Fibroblast of skin of left biceps (primary cell): ENCODE measurements around the gene TAGAP.

Source experiments
- DNase-seq, 2 experiments: peaks; one replicate each; pipeline ENCODE4 v3.0.0-alpha.2; 2013; ENCODE audit warnings: low read depth in 2 of 2

Gene TAGAP, protein sequence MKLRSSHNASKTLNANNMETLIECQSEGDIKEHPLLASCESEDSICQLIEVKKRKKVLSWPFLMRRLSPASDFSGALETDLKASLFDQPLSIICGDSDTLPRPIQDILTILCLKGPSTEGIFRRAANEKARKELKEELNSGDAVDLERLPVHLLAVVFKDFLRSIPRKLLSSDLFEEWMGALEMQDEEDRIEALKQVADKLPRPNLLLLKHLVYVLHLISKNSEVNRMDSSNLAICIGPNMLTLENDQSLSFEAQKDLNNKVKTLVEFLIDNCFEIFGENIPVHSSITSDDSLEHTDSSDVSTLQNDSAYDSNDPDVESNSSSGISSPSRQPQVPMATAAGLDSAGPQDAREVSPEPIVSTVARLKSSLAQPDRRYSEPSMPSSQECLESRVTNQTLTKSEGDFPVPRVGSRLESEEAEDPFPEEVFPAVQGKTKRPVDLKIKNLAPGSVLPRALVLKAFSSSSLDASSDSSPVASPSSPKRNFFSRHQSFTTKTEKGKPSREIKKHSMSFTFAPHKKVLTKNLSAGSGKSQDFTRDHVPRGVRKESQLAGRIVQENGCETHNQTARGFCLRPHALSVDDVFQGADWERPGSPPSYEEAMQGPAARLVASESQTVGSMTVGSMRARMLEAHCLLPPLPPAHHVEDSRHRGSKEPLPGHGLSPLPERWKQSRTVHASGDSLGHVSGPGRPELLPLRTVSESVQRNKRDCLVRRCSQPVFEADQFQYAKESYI

GRCh38 chr6:159044899-159045727 lies at the start of gene TAGAP:
TAGAP (minus strand) TSS chr6:159044991; CDS start chr6:159044146, 845 bp downstream.
- DNase-seq, result no peak

DNA sequence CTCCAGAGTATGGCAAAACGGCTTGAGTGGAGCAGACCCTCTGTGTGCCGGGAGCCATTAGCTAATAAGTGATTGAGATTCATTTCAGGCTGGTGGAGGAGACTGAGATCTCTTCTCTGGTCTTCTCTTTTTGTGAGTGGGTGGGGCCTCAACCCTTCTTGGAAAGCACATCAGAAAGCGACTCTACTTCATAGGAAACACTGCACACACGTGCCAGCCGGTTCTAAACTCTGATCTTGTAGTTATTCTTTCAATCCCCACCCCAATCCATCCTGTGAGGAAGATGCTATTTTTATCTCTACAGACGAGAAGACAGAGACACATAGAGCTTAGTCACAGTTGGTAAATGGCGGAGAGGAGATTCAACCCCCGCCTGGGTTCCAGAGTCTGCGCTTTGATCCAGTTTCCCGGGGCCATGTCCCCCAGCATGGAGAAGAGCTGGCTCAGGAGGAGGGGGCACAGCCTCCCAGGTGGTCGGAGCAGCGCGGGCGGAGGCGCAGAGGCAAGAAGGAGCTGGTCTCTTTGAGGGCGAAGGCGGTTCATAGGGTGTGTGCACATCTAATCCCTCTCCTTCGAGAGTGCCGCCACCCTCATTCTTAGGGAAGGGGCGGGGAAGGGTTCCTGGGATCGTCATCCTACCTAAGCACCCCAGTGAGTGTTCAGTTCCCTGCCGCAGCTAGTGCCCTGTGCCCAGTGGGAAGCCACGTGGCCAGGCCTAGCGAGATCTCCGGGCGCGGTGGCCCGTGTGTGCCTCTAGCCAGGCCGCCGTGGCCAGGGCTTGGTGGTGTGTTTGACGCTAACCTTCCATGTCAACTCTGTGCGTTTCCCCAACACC lies 49.0 kb upstream of the TAGAP start:
- DNase-seq, result no peak

DNA sequence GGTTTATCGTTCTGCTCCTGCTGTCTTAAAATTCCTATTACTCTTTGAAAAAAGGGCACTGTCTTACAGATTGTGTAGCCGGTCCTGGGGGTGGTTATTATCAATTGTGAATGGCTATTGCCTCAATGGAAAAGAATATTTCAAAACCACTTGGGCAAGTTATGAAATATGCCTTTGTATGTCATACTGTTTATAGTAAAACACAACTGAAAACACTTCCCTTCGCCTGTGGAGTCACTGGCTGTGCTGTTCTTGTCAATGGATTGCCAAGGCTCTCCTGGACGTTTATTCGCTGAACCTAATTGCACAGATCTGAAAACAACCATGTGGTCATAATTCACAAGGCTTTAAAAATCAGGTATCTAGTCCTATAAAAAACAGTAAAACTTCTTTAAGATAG lies 47.8 kb upstream of the TAGAP start:
- no peak for DNase-seq

DNA sequence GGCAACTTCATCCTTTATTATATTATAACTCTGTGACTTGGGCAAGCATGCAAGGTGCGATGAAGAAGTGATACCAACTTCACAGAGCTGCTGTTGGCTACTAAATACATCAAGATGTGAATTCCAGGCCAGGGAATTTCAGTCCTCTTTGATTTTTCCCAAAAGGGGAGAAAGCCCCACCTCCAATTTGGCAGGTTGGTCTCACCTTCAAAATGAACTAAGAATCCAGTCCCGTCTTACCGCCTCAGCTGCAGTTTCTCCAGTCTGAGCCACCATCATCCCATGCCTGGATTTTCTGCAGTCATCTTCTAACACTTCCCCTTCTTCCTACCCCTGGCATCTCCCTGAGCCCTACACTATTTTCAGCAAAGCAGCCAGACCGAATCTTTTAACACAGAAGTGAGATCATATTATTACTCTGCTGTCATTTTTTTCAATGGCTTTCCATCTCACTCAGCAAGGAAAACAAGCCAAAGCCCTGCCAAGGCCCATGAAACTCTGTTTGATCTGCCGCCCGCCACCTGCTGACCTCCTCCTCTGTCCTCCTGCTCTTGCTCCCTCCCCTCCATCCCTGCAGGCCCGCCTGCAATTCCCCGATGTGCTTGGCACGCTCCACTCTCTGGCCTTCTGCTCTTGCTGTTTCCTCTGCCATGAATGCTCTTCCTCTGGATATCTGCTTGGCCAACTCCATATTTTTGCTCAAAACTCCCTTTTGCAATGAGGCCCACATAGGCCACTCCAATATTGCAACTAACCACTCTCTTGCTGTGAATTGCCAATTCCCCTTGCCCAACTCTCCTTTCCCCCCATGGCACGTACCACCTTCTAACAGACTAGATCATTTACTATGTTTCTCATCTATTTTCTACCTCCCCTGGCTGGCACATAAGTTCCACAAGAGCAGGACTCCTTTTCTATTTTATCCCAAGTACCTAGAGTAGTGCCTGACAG lies 46.0 kb upstream of the TAGAP start:
- DNase-seq, result no peak

DNA sequence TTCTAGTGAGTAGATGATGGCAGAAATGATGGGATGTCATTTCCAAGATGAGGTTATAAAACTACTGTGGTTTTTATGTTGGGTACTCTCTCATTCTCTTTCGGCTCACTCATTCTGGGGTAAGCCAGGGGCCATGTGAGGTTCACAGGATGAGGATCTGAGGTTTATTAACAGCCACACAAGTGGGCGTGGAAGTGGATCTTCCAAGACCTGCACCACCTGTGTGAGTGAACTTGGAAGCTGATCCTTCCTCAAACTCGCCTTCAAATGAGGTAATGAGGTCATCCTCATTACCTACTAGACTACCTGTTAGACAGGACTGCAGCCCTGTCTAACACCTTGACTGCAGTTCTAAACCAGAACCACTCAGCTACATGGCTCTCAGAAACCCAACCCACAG lies 45.1 kb upstream of the TAGAP start:
- DNase-seq, result no peak

DNA sequence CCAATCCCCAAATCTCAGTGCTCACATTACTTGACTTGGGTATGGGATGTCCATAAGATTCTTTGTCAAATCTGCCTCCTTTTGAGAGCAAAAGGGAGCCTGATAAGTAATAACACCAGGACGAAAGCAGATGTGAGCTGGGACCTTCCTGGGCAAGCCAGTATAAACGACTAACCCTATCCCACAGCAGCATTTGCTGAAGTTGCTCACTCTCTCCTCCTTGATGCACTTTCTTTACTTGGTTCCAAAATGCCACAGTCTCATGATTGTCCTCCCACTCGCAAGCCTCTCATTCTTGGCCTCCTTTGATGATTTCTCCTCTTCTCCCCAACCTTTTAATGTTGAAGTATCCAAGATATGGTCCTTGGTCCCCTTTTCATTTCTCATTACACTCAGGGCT lies 44.7 kb upstream of the TAGAP start:
- DNase-seq, result no peak

DNA sequence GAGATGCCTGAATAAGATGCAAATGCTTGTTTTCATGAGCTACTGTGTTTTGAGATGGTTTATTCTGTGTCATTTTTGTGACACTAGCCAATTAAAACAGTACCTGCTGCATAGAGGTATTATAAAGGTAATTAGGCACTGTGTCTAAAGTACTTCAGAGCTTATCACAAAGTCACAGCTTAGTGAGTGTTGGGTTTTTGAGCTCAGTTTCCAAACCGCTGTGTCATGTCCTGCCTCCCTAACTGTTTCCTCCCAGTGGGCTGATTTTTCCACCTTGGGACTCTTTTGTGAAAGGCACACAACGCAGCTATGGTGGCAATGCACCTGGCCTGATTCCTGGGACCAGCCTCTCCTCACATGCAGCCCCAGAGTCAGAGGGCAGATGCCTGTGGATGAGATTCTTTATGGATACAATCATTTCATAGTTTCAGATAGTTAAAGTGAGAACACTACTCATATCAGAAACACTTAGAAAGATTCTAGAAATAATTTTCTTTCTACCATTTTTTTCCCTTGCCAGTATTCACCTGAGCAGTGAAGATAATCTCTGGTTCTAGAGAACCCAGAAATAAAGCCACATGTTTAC lies 41.3 kb upstream of the TAGAP start:
- no peak for DNase-seq

DNA sequence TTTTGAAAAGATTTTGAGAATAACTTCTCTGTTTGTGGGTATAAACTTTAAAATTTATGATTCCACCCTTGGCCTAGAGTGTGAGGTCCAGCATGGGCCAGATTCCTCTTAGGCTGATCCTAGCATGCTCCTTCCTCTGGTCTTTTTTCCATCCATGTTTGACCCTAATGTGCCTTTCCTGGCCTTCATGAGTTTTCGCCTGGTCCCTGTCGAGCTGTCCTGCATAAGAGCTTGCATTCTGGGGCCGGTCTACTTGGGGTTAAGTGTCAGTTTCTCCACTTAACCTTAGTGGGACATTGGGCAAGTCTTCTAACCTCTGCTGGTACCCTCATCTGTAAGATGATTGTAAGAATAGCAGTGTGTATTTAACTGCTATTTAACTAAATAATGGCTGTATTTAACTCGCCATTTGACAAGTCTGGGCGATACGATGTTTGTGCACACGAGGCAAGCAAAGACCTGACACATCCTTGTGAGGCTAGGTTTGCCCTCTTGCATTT lies 40.7 kb upstream of the TAGAP start:
- DNase-seq, result no peak

GRCh38 chr6:159084493-159085091 lies 39.8 kb upstream of the TAGAP start:
- peak; percentile 59 to 67 for DNase-seq

- DNase-seq, result no peak
These were observed 38.4 kb upstream of the TAGAP start for GRCh38 chr6:159083146-159083545.

- DNase-seq, result no peak
These were observed 37.4 kb upstream of the TAGAP start for GRCh38 chr6:159082039-159082815.

GRCh38 chr6:159080217-159080976 lies 35.6 kb upstream of the TAGAP start:
- no peak for DNase-seq

DNA sequence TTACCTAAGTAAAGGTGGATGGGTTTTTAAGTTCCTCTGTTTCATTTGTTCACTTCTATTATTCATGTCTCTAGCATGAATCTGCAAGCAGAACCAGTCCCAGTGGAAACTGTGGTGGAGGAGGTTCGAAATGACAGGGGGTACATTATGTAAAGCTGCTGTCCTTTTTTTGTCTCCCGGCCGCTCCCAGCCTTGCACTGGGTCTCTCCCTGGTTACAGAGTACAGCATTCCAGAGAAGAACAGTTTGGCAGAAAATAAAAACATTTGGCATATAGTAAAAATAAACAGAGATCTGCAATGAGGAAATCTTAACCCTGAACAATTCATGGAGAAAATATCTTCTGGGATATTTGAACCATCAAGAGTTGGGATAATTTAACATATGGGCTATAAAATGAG lies 34.6 kb upstream of the TAGAP start:
- no peak for DNase-seq

- DNase-seq, result no peak
These were observed 32.3 kb upstream of the TAGAP start for GRCh38 chr6:159077123-159077522.

DNA sequence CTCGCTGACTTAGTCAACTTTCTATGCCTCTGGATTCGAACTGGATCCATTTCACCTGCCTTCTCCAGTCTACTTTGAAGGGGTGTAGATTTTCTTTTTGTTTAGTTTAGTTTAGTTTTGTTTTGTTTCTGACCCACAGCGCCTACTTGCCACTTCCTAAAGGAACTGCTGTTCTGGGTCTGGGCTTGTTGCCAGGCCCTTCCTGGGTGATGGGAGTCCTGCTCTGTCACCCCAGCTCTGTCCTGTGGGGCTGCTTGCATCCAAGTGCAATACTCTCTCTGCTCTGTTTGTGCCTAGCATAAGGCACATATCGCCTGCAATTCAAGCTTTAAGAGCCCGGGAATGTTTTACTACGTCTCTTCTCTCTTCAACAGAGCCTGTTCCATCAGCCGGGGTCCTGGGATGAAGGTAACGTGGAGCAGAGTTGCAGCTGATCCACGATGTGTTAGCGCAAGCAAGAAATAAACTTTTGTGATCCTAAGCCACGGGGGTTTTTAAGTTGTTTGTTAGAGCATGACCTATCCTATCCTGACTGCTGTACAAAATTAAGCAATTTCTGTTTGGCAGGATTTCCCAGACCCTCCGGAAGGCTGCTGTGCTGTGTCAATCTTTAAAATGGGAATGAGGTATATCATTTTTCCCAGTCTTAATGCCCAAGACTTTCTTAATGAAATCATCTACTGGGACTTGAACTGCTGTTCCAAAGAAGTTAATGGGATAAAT lies 30.9 kb upstream of the TAGAP start:
- no peak for DNase-seq

DNA sequence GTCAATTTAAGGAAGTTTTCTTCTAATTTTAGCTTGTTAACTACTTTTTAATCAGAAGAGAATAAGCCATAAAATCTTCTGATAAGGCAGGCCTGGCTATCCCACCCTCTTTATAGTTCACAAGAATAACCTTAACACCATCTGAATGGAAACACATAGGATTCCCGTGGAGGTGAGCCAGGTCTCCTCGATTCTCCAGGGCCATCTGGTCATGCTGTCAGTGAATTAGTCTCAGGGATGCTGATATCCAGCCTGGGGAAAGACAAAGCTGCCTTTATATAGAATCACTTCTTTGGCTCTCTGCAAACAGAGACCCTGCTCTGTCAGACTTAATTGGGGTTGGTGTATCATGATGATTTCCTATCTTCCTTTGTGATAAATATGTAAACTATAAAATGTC lies 30.1 kb upstream of the TAGAP start:
- no peak for DNase-seq

DNA sequence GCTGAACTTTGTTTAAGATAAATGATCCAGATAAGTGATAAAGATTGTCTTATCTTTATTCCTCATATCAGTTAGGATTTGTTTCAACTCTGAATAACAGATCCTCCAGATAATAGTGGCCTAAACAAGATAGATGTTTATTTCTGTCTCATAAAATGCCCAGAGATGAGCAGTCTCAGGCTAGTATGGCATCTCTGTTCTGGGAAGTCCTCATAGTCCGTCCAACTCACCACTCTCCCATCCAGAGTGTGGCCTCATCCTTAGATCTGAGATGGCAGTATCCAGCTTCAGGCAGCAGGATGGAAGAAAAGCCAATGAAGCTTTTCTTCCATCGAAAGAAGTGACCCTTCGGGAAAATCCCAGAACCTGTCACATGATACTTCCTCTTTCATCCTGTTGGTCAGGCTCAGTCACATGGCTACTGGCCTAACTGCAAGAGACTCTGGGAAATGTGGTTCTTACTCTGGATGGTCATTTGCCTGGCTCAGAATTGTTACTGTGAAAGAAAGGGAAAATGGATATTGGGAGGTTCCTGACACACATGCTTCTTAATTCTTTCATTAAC lies 29.4 kb upstream of the TAGAP start:
- no peak for DNase-seq
